ENCODE data around the gene AGPAT3. TPM values are rescaled to one million over a fixed set of nuclear protein-coding genes. Genes with fewer than 3 reads are reported as not detected.
A peak's percentile ranks its signal among the peaks of the same experiment; 100 is the strongest.

AGPAT3 gene
- total RNA-seq, 2 donors from 2014 or later, result 21.2 to 109 TPM

DNA sequence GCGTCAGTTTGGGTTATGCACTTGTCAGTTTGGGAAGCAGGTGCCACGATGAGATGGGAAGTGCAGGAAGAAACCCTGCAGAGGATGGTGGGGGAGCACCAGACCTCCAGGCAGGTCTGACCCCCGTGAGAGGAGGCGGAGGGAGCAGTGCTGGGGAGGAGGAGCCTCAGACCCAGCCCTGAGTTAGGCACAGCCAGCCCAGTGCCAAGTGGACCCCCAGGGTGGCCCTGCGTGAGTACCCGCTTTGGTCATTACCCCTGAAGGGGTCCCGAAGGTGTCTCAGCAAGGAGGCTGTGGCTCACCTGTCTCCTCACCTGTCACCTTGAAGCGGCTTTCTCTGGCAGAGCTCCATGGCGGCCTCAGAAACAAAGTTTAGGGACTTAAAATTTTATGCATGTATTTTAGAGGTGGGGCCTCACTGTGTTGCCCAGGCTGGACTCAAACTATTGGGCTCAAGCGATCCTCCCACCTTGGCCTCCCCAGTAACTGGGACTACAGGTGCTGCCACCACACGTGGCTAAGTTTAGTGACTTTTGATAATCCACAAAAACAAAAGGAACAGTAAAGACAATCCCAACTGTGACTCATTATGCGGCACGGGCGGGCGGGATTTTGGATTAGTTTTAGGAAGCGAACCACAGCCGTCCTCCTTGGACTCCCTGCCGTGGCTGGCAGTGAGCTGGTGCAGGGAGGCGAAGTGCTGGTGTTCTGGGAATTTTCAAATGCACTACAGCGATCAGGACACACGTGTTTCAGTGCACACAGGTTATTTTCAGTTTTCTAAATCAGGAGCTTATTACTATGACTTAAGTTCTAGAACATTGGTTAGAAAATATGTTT is 4.7 kb downstream of the AGPAT3 start:
- no peaks in the 10 kb centered on the region for H3K9me3 Mint-ChIP-seq
- peaks cover 13 to 50% of the 10 kb centered on the region in 2 donors for H3K36me3 Mint-ChIP-seq
- H3K27ac Mint-ChIP-seq, result no peak overlapping the region
- DNase-seq (ENCODE audit: low spot score in 2 of 2) (no peak), ATAC-seq (no peak)

DNA sequence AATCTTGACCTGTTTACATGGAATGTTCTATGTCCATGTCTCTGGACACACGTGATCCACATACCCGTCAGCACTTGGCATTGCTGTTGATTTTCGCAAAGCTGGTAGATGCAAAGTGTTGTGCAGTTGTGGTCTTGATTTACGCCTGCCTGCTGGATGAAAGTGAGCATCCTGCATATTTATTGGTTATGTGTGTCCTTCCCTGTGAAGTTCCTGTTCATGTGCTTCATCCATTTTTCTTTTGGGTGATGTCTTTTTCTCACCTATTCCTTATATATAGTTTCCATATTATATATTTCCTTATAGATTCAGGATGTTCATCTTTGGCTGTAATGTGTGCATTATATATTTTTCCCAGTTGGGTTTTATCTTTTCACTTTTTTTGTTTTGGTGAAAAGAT is 6.5 kb downstream of the AGPAT3 start:
- ATAC-seq (no peak), DNase-seq (ENCODE audit: low spot score in 2 of 2) (no peak)
- Mint-ChIP-seq H3K36me3 (peaks cover 13 to 61% of the 10 kb centered on the region in 2 donors), H3K9me3 (peaks cover 0 to 5% of the 10 kb centered on the region in 2 donors), H3K27ac (no peak overlapping the region)

DNA sequence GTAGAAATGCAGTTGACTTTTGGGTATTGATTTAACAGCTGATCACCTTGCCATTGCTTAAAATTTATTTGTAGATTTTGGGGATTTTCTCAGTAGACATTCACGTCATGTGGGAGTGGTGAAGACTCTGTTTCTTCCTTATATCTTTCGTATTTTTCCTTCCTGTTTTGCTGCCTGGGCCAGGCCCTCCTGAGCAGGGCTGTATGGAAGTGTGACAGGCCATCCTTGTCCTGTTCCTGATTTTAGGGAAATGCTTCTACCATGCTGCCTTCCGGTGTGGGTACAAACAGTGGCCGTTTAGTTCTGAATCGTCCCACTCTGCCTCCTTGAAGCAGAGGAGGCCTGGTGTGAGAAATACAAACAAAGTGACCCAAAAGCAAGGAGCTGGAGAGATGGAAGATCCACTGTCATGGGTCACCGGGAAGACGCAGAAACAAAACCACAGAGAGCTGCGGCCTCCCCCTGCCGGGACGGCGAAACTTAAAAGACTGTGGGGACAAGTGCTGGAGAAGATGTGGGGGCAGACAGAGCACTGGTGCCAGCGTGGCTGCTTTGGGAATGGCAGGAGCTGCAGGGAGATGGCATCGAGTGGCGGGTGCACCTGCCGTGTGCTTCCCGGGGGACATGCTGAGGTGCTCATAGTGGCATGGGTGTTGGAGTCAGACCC is 7.6 kb downstream of the AGPAT3 start:
- DNase-seq (ENCODE audit: low spot score in 2 of 2) (peak in 1 of 2 donors; percentile 35), ATAC-seq (no peak)
- Mint-ChIP-seq H3K27ac (peak overlapping the region; percentile 67 to 81), H3K36me3 (peaks cover 5 to 50% of the 10 kb centered on the region in 2 donors), H3K9me3 (peaks cover 0 to 5% of the 10 kb centered on the region in 2 donors)

DNA sequence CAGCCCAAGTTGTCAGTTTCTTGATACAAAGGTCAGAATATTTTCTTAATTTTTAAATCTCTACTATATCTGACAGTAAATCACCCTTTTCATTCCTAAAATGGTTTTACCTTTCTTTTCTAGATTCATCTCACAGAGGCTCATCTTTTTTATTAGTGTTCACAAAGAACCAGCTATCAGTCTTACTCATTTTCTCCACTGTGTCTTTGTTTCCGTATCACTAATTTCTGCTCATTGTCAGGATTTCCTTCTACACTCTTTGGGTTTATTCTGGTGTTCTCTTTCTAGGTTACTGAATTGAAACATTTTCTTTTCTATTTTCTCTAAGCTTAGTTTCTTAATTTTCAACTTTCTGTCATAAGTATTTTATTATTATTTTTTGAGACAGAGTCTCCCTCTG is 8.7 kb downstream of the AGPAT3 start:
- ATAC-seq, result peak; percentile 82 to 89
- H3K27ac Mint-ChIP-seq, result peak overlapping the region; percentile 22 to 67

DNA sequence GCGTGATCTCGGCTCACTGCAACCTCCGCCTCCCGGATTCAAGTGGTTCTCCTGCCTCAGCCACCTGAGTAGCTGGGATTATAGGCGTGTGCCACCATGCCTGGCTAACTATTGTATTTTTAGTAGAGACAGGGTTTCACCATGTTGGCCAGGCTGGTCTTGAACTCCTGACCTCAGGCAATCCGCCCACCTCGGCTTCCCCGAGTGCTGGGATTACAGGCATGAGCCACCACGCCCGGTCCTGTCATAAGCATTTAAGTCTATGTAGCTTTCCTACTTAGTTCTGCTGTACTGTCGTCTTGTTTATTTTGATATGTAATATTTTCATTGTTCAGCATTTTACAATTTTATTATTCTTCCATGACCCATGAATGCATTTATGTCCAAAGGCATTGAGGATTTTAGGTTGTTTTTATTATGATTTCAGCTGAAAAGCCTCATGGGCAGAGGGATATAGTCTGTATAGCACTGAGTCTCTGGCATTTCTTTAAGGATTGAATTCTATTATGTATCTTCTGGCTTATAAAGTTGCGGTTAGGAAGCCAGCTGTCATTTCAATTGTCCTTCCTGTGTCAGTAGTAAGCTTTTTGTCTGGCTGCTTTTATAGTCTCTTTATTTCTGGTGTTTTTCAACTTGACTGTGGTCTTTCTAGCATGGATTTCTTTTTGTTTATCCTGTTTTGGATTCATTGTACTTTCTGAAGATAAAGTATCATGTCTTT is 9.2 kb downstream of the AGPAT3 start:
- ATAC-seq, result no peak
- Mint-ChIP-seq H3K36me3 (peaks cover 1 to 43% of the 10 kb centered on the region in 2 donors), H3K9me3 (peaks cover 0 to 5% of the 10 kb centered on the region in 2 donors), H3K27ac (peak overlapping the region; percentile 57 to 67)
- DNase-seq (ENCODE audit: low spot score in 2 of 2), result no peak

More for the DNA sequence above, 8.7 kb downstream of the AGPAT3 start:
- peaks cover 4 to 49% of the 10 kb centered on the region in 2 donors for H3K36me3 Mint-ChIP-seq
- peaks cover 0 to 5% of the 10 kb centered on the region in 2 donors for H3K9me3 Mint-ChIP-seq
- DNase-seq (ENCODE audit: low spot score in 2 of 2), result no peak

DNA sequence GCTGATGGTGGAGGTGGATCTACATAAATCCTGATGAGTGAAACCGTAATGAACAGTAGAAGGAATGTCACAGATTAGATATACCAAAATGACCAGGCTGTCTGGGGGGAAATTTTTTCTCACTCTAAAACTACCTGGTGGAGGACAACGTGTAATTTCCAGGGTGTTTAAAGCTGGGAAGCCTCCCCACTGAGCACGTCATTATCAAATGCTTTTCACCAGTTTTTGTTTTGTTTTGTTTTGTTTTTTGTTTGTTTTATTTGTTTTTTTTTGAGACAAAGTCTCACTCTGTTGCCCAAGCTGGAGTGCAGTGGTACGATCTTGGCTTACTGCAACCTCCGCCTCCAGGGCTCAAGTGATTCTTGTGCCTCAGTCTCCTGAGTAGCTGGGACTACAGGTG is 11.6 kb downstream of the AGPAT3 start:
- DNase-seq (ENCODE audit: low spot score in 2 of 2) (no peak), ATAC-seq (no peak)
- Mint-ChIP-seq H3K36me3 (peaks cover 0 to 33% of the 10 kb centered on the region in 2 donors), H3K27ac (peak overlapping the region in 1 of 2 donors; percentile 72), H3K9me3 (peaks cover 0 to 5% of the 10 kb centered on the region in 2 donors)

DNA sequence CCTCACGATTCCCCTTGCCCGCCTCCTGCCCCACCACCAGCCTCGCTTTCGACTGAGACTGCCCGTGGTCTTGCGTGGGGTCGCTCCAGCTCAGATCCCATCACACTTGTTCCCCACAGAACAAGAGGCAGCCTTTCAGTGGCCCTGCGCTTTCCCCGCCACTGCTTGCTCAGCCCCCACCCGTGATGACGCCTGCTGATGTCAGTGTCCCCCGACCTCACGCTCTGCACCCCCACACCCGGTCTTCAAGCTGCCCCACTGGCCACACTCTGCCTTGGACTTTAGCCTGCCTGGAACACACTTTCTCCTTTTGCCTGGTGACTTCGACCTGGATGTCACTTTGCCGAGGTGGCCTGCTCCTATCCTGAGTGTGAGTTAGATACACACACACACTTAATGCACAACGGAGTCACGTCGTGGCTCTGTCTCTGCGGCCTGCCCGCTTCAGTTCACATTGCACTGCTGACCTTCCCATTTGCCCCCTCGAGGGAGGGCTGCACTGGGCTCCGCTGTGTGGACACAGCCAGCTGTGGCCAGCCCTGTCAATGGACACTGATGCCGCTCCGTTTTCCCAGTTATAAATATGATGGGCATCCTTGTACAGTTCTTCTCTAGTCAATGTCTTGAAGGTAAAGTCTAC is 13.0 kb downstream of the AGPAT3 start:
- Mint-ChIP-seq H3K9me3 (peaks cover 0 to 5% of the 10 kb centered on the region in 2 donors), H3K27ac (no peak overlapping the region), H3K36me3 (peaks cover 0 to 23% of the 10 kb centered on the region in 2 donors)
- no peak for DNase-seq (ENCODE audit: low spot score in 2 of 2)
- ATAC-seq, result no peak

DNA sequence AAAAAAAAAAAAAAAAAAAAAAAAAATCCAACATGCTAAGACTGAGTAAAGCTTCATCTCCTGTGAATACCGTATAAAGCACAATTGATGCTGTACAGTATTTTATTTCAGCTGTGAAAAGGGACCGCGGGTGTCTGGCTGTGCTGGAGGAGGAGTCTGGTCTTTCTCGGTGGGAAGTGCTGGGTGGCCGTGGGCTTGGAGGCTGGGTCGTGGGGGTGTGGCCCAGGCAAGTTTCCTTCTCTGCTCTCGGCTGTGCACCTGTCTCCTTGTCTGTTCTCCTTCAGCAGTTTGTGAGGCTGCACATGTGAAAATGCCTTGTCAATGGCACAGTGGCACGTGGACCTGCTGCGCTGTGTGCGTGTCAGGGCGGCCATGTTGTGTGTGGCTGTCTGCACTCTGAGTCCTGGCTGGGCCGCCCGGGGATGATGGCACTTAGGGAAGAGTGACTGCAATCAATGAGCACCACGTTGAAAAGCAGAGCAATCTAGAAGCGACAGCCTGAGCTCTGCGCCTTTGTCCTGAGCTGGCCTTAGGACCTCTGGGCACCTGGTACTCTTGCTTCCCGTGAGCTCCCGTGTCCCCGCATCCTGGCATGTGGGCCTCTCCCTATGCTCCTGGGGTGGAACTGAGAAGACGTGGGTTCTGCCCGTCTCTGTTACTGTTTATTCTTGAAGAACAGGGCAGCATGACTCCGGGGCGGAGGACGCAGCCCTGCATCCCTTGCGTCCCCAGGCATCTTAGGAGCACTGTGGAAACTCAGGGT is 14.5 kb downstream of the AGPAT3 start:
- ATAC-seq (no peak), DNase-seq (ENCODE audit: low spot score in 2 of 2) (no peak)
- Mint-ChIP-seq H3K36me3 (peaks cover 0 to 20% of the 10 kb centered on the region in 2 donors), H3K27ac (no peak overlapping the region), H3K9me3 (peaks cover 0 to 5% of the 10 kb centered on the region in 2 donors)

DNA sequence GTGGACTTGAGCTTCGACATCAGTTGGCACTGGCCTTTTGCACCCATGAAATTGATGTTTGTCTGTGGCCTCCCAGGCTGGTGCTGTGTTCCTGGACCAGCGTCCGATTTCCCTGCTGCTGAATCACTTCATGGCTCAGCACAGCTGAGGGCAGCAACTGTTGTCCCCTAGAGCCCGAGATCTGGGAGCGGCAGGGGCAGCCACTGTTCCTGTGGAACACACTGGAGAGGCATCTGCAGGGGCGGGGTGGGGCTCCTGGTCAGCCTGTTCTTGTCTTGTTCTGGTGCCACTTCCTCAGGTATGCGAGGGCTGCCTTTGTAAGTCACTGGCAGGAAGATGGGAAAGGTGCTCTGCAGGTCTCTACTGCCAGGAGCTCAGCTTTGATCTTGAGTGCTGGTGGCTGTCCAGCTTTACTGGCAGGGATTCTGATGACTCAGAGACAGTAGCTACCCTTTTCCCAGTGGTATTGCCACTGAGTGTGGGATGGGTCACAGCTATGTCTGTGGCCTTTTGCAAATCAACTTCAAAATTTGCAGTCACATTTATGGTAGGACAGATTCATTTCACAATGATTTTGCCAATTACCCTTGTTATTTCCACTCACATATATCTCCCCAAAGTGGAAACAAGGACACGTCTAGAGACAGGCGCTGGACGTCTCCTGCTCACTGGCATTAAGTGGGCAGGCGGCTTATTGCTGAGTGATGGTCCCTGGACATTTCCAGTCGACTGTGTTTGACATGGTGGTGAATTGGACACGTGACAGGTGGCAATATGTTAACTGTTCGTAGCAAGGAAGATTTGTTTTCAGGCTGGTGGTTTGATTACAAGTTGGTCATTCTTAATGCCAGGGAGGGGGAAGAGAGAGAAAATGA is 15.3 kb downstream of the AGPAT3 start:
- no peak for DNase-seq (ENCODE audit: low spot score in 2 of 2)

DNA sequence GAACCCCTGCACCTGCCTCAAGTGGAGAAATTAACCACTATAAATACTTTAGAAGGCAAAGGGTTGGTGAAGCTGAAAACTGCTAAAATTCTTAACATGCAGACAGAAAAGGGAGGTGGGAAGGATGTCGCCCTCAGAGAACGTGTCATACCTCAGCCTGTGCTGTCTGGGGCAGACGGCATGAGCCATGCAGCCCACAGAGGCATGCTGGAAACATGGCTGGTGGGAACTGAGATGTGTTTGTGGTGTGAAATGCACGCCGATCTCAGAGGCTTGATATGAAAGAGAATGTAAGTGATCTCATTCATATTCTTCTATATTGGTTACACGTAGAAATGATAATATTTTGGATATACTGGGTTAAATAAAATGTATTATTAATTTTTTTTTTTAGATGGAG is 16.3 kb downstream of the AGPAT3 start:
- H3K9me3 Mint-ChIP-seq, result no peaks in the 10 kb centered on the region
- no peak overlapping the region for H3K27ac Mint-ChIP-seq
- ATAC-seq (peak; percentile 24 to 74), DNase-seq (ENCODE audit: low spot score in 2 of 2) (peak in 1 of 2 donors; percentile 13)
- peaks cover 0 to 14% of the 10 kb centered on the region in 2 donors for H3K36me3 Mint-ChIP-seq

More for the DNA sequence above, 15.3 kb downstream of the AGPAT3 start:
- ATAC-seq, result no peak
- H3K9me3 Mint-ChIP-seq, result peaks cover 0 to 2% of the 10 kb centered on the region in 2 donors
- peak overlapping the region in 1 of 2 donors; percentile 34 for H3K27ac Mint-ChIP-seq
- peaks cover 0 to 14% of the 10 kb centered on the region in 2 donors for H3K36me3 Mint-ChIP-seq

DNA sequence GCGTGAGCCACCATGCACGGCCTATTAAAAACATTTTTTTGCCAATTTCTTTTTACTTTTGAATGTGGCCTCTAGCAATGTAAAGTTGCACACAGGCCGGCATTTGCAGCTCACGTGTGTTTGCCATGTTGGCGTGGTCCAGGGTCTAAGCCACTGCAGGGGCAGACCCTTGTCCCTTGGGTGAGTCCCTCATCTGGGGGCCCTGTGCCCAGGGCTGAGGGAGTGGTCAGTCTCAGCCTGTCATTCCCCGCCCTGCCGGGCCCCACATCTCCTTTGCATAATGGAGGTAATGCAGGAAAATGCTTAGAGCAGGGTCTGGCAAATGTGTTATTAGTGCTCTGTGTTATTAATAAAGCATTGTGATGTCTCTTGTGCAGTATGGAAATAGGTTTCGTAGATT is 16.9 kb downstream of the AGPAT3 start:
- Mint-ChIP-seq H3K27ac (no peak overlapping the region), H3K9me3 (peaks cover 0 to 3% of the 10 kb centered on the region in 2 donors), H3K36me3 (peaks cover 0 to 18% of the 10 kb centered on the region in 2 donors)
- no peak for ATAC-seq
- DNase-seq (ENCODE audit: low spot score in 2 of 2), result no peak

DNA sequence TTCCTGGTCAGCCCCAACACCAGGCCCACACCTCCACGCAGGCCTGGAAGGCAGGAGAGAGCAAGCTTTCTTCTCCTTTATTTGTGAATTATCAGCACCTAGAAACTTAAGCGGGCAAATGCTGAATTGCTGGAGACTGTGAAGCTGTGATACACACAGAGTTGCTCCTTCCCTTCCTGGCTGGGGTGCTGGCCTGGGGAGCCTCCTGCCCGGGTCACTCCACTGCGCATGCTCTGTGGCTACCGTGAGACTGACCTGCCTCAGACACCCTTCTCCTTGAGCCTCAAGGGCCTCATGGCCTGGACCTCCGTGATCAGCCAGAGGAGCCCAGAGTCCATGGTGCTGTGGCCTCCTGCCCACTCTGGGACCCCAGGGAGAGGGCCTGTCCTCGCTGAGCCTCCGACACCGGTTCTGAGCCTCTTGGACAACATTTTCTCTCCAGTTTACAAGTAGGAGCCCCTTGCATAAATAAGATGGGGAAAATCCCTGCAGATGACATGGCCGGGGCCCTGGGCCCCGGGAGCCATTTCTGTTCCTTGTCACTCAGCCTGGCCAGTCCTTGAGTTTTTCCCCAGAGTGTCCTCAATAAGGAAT is 18.0 kb downstream of the AGPAT3 start:
- peak overlapping the region; percentile 78 to 86 for H3K27ac Mint-ChIP-seq
- H3K36me3 Mint-ChIP-seq, result peaks cover 0 to 17% of the 10 kb centered on the region in 2 donors
- ATAC-seq (no peak), DNase-seq (ENCODE audit: low spot score in 2 of 2) (no peak)
- H3K9me3 Mint-ChIP-seq, result peaks cover 0 to 3% of the 10 kb centered on the region in 2 donors

DNA sequence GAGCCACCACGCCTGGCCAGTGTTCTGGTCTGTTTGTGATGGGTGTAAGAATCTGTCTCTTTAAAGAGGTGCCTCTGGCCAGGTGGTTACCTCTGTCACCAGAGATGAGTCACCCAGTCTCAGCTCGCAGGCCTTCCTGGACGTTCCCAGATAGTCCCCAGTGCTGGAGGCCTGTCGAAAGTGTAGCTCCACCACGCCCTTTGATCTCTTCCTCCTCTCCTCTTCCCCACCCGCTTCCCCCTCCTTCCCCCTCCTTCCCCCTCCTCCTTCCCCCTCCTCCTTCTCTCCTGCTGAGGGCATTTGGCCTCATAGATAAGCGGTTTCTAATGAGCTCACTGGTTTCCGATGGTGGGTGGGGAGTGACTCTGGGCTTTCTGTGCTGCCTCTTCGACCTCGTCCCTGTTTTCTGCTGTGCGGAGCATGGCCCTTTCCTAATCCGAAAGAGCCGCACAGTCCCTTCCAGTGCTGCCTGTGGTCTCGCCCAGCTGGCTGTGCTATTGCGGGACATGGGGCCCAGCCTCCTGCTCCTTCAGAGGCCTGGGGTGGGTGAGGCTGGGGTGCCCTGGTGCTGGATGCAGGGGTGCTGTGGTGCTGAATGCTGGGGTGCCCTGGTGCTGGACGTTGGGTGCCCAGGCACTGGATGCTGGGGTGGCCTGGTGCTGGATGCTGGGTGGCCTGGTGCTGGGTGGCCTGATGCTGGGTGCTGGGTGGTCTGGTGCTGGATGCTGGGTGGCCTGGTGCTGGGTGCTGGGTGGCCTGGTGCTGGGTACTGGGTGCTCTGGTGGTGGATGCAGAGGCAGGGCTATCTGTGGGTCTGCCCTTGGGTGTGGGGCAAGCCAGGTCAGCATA is 19.2 kb downstream of the AGPAT3 start:
- H3K27ac Mint-ChIP-seq, result peak overlapping the region; percentile 78 to 89
- H3K9me3 Mint-ChIP-seq, result peaks cover 0 to 3% of the 10 kb centered on the region in 2 donors
- DNase-seq (ENCODE audit: low spot score in 2 of 2) (peak in 1 of 2 donors; percentile 19), ATAC-seq (peak; percentile 77 to 91)
- peaks cover 0 to 12% of the 10 kb centered on the region in 2 donors for H3K36me3 Mint-ChIP-seq
